IMR-90 (cell line): Measurements from ENCODE around the gene VMAC. TPM values are rescaled to one million over a fixed set of nuclear protein-coding genes. Genes with fewer than 3 reads are reported as not detected.

Source experiments
- ATAC-seq: fragments of 200-7000 bp; cut with Tn5 transposase; 2 replicates; pipeline ENCODE4 v1.9.1; 2020; ENCODE audit warnings: low read depth, mild to moderate bottlenecking, moderate library complexity
- BruUV-seq: library from RNA; stranded (reverse); fragments of 400-500 nt; replicated peaks from 2 replicates; lab custom pipeline; 2021; lab: Mats Ljungman, UMichigan
- CTCF ChIA-PET: fragments of 300-600 bp; formaldehyde crosslinking; extraction: SDS; loops from one replicate; lab custom pipeline; 2021; ENCODE audit warnings: antibody characterized with exemption; lab: Yijun Ruan, JAX
- POLR2A ChIA-PET: fragments of 300-600 bp; sonication (Branson Sonifier 250); formaldehyde crosslinking; loops from one replicate; lab custom pipeline; 2022; ENCODE audit warnings: antibody characterized with exemption; ENCODE audit not compliant: unreplicated experiment; lab: Charles Lee
- DNase-seq: peaks from one replicate; pipeline ENCODE4 v3.0.0; 2013
- H2AFZ ChIP-seq: replicated peaks from 2 replicates; pipeline ENCODE3; 2013; ENCODE audit warnings: low read length, mild to moderate bottlenecking; ENCODE audit not compliant: poor library complexity
- H2AK5ac ChIP-seq: 2 replicates; pipeline ENCODE4 v1.6.1; 2013; ENCODE audit warnings: low read depth, low read length, inconsistent platforms
- H2AK9ac ChIP-seq: replicated peaks from 2 replicates; pipeline ENCODE3; 2013; ENCODE audit warnings: mild to moderate bottlenecking, low read depth, low read length, moderate library complexity; ENCODE audit not compliant: poor library complexity
- H2BK120ac ChIP-seq: 2 replicates; pipeline ENCODE4 v1.6.1; 2013; ENCODE audit warnings: low read depth, low read length, inconsistent platforms
- H2BK15ac ChIP-seq: 3 replicates; pipeline ENCODE4 v1.6.1; 2013; ENCODE audit warnings: low read depth, low read length, inconsistent platforms
- H2BK20ac ChIP-seq: 2 replicates; pipeline ENCODE4 v1.6.1; 2013; ENCODE audit warnings: low read depth, mild to moderate bottlenecking, inconsistent platforms, low read length, moderate library complexity
- H2BK5ac ChIP-seq: 2 replicates; pipeline ENCODE4 v1.6.1; 2013; ENCODE audit warnings: mild to moderate bottlenecking, low read depth, low read length, inconsistent platforms; ENCODE audit not compliant: poor library complexity, severe bottlenecking
- H3K14ac ChIP-seq: replicated peaks from 2 replicates; pipeline ENCODE4 v1.6.1; 2013; ENCODE audit warnings: low read depth, low read length, inconsistent platforms
- H3K18ac ChIP-seq: 2 replicates; pipeline ENCODE4 v1.6.1; 2013; ENCODE audit warnings: low read depth, low read length, control low read depth
- H3K23ac ChIP-seq: 2 replicates; pipeline ENCODE4 v1.6.1; 2013; ENCODE audit warnings: low read depth, low read length, inconsistent platforms
- H3K27ac ChIP-seq: 2 replicates; pipeline ENCODE4 v1.5.1; 2013; ENCODE audit warnings: mild to moderate bottlenecking, control low read depth, low read length; ENCODE audit not compliant: insufficient read depth
- H3K27me3 ChIP-seq: 2 replicates; pipeline ENCODE4 v1.6.1; 2013; ENCODE audit warnings: low read length; ENCODE audit not compliant: control insufficient read depth, insufficient read depth
- H3K36me3 ChIP-seq: 2 replicates; pipeline ENCODE4 v1.6.1; 2013; ENCODE audit warnings: low read length, mixed read lengths; ENCODE audit not compliant: control insufficient read depth, insufficient read depth
- H3K4ac ChIP-seq: 2 replicates; pipeline ENCODE4 v1.6.1; 2013; ENCODE audit warnings: low read depth, low read length, inconsistent platforms
- H3K4me1 ChIP-seq: 2 replicates; pipeline ENCODE4 v1.6.1; 2013; ENCODE audit warnings: low read length, mixed read lengths; ENCODE audit not compliant: control insufficient read depth, insufficient read depth
- H3K4me2 ChIP-seq: 2 replicates; pipeline ENCODE4 v1.6.1; 2013; ENCODE audit warnings: low read depth, mild to moderate bottlenecking, control low read depth, low read length, moderate library complexity
- H3K4me3 ChIP-seq: 2 replicates; pipeline ENCODE4 v1.5.1; 2013; ENCODE audit warnings: low read depth, mild to moderate bottlenecking, control low read depth, low read length, moderate library complexity; ENCODE audit not compliant: insufficient read depth
- H3K56ac ChIP-seq: 2 replicates; pipeline ENCODE4 v1.6.1; 2013; ENCODE audit warnings: low read length, inconsistent platforms; ENCODE audit not compliant: insufficient read depth; ENCODE audit errors: extremely low read depth
- H3K79me1 ChIP-seq, 2 experiments: 2 replicates each; pipeline ENCODE4 v1.6.1; 2013; ENCODE audit warnings: low read length in 2 of 2, inconsistent platforms in 1 of 2, low read depth in 1 of 2
- H3K9ac ChIP-seq: 2 replicates; pipeline ENCODE4 v1.6.1; 2013; ENCODE audit warnings: low read depth, low read length, control low read depth
- H3K9me1 ChIP-seq: 2 replicates; pipeline ENCODE4 v1.6.1; 2013; ENCODE audit warnings: low read length, inconsistent platforms; ENCODE audit not compliant: insufficient read depth
- H3K9me3 ChIP-seq: 2 replicates; pipeline ENCODE4 v1.6.1; 2013; ENCODE audit warnings: low read length; ENCODE audit not compliant: control insufficient read depth, insufficient read depth
- H4K20me1 ChIP-seq: 2 replicates; pipeline ENCODE4 v1.6.1; 2013; ENCODE audit warnings: low read length, inconsistent platforms; ENCODE audit not compliant: insufficient read depth
- H4K5ac ChIP-seq: 2 replicates; pipeline ENCODE4 v1.6.1; 2013; ENCODE audit warnings: mild to moderate bottlenecking, low read depth, low read length, control low read depth
- H4K8ac ChIP-seq, 2 experiments: 2 replicates each; pipeline ENCODE4 v1.6.1; 2013; ENCODE audit warnings: low read depth in 2 of 2, low read length in 2 of 2, control low read depth in 1 of 2, inconsistent platforms in 1 of 2
- H4K91ac ChIP-seq: 2 replicates; pipeline ENCODE4 v1.6.1; 2013; ENCODE audit warnings: low read depth, low read length, inconsistent platforms; ENCODE audit not compliant: insufficient read depth
- CEBPB ChIP-seq: IDR thresholded peaks from 2 replicates; pipeline ENCODE4 v1.6.1; 2012; ENCODE audit warnings: low read depth, low read length, improper control_type of control experiment
- CHD1 ChIP-seq: IDR thresholded peaks from 2 replicates; pipeline ENCODE4 v1.6.1; 2012; ENCODE audit warnings: low read depth, low read length, improper control_type of control experiment
- CTCF ChIP-seq: conservative IDR thresholded peaks from 2 replicates; pipeline ENCODE4 v1.5.1; 2012; ENCODE audit warnings: mild to moderate bottlenecking, low read depth, low read length, improper control_type of control experiment
- FOS ChIP-seq: fragments of 150-350 bp; IDR thresholded peaks from 2 replicates; pipeline ENCODE4 v1.6.1; 2016; ENCODE audit warnings: low read depth, low read length
- MAZ ChIP-seq: IDR thresholded peaks from 2 replicates; pipeline ENCODE4 v1.6.1; 2012; ENCODE audit warnings: low read depth, mild to moderate bottlenecking, low read length, improper control_type of control experiment, moderate library complexity, borderline replicate concordance
- MXI1 ChIP-seq: IDR thresholded peaks from 2 replicates; pipeline ENCODE4 v1.6.1; 2012; ENCODE audit warnings: low read depth, mild to moderate bottlenecking, low read length, moderate library complexity, borderline replicate concordance
- POLR2A ChIP-seq: IDR thresholded peaks from 2 replicates; pipeline ENCODE4 v1.6.1; 2012; ENCODE audit warnings: mild to moderate bottlenecking, low read depth, low read length
- RAD21 ChIP-seq: IDR thresholded peaks from 2 replicates; pipeline ENCODE4 v1.6.1; 2012; ENCODE audit warnings: low read length, improper control_type of control experiment
- RFX5 ChIP-seq: IDR thresholded peaks from 2 replicates; pipeline ENCODE4 v1.8.0; 2012; ENCODE audit warnings: low read depth, mild to moderate bottlenecking, low read length, moderate library complexity
- SMC3 ChIP-seq: fragments of 150-350 bp; IDR thresholded peaks from 2 replicates; pipeline ENCODE4 v1.6.1; 2016; ENCODE audit warnings: low read depth, mild to moderate bottlenecking, antibody characterized with exemption, low read length, moderate library complexity
- WGBS, 2 experiments: methylation state at CpG; one replicate each; pipeline versions ENCODE4 v1.1.5 to v1.1.7; 2013; ENCODE audit warnings: missing lambda C conversion rate in 2 of 2; ENCODE audit not compliant: insufficient read length in 1 of 2; ENCODE audit errors: extremely low coverage in 2 of 2; 5-methylcytosine and 5-hydroxymethylcytosine counted together
- dilution Hi-C: fragments of 300-500 bp; cut with HindIII; formaldehyde crosslinking; loops from one replicate; pipeline ENCODE4 v1.14.3; 2018; ENCODE audit warnings: low sequenced_read_pairs; ENCODE audit not compliant: unreplicated experiment
- in situ Hi-C: fragments of 300-500 bp; cut with MboI; formaldehyde crosslinking; loops from 3 replicates; pipeline ENCODE4 v1.14.3; 2019; ENCODE audit warnings: low sequenced_read_pairs, inconsistent platforms, mixed read lengths
- intact Hi-C: fragments of 100-400 bp; cut with micrococcal nuclease; formaldehyde crosslinking; loops from 2 replicates; pipeline ENCODE4 v1.10.0; 2022
- polyA plus RNA-seq, 3 experiments: library from polyadenylated mRNA; depleted of rRNA; stranded (reverse); fragments of >200 nt; gene quantifications; 2 replicates each; pipeline ENCODE4 v1.2.3, GENCODE V29; 2012; ENCODE audit warnings: low replicate concordance in 1 of 3
- total RNA-seq: library from RNA; depleted of rRNA; stranded (reverse); fragments of >200 nt; gene quantifications from 2 replicates; pipeline ENCODE4 v1.2.3, GENCODE V29; 2012
- TF ChIP-seq, protein P1 (sequence below): fragments of 150-350 bp; IDR thresholded peaks from 2 replicates; pipeline ENCODE4 v1.6.1; 2016; ENCODE audit warnings: low read depth, mild to moderate bottlenecking, low read length, moderate library complexity, borderline replicate concordance

Gene VMAC
- total and polyA plus RNA-seq, 2 of the 4 experiments (the other 2 are of a cell fraction), result 1.4 to 3.1 TPM

- TF ChIP-seq MAZ, result peak; percentile 68; the same call in 1 of the 2 replicates
- peak; percentile 88 for TF ChIP-seq RAD21
- no peak for TF ChIP-seq RFX5
Observed at GRCh38 chr19:5891938-5892771, 12.5 kb upstream of the VMAC start (continued).

DNA sequence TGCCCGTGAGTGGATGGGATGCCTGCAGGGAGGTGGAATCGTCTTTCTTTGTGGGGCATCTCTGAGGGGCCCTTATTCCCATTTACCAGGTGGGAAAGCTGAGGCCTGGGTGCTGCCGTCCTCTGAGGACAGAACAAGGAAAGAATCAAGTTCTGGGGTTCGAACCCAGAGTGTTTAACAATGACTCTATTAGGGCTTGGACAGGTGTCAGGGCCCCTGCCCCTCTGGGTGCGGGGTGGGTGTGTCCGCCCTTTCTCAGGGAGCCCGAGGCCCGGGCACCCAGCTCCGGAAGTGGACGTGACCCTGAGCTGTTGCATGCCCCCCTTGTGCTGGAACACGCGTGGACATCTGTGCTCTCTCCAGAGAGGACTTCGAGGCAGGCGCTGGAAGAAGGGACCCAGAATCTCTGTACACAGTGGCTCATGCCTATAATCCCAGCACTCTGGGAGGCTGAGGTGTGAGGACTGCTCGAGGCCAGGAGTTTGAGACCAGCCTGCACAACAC is 11.8 kb upstream of the VMAC start:
- in situ Hi-C loops, result loop anchor here (5.0 kb wide), 1 partner anchor 91 kb away; no protein-coding TSS in a partner anchor
- TF ChIP-seq MXI1 (no peak), POLR2A (no peak), CEBPB (no peak), RAD21 (no peak), CHD1 (no peak), CTCF (no peak), FOS (no peak), MAZ (no peak), SMC3 (no peak)
- TF ChIP-seq, protein P1, sequence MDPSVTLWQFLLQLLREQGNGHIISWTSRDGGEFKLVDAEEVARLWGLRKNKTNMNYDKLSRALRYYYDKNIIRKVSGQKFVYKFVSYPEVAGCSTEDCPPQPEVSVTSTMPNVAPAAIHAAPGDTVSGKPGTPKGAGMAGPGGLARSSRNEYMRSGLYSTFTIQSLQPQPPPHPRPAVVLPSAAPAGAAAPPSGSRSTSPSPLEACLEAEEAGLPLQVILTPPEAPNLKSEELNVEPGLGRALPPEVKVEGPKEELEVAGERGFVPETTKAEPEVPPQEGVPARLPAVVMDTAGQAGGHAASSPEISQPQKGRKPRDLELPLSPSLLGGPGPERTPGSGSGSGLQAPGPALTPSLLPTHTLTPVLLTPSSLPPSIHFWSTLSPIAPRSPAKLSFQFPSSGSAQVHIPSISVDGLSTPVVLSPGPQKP, result no peak

More for the DNA sequence above, 11.8 kb upstream of the VMAC start:
- H3K4me2 ChIP-seq, result no peak overlapping the region
- no peak overlapping the region for H3K4ac ChIP-seq
- H3K9me3 ChIP-seq, result no peaks in the 10 kb centered on the region
- no peak overlapping the region for H3K56ac ChIP-seq
- H4K8ac ChIP-seq, result no peak overlapping the region; a peak in 1 of 4 replicates
- H2BK120ac ChIP-seq, result no peak overlapping the region
- ATAC-seq (no peak), DNase-seq (no peak)
- no peak overlapping the region for H2BK5ac ChIP-seq
- no peak overlapping the region for H3K23ac ChIP-seq
- intact Hi-C loops, result loop anchor here (1.0 to 5.0 kb wide), 4 partner anchors 66 to 130 kb away; no protein-coding TSS in a partner anchor
- H2BK20ac ChIP-seq, result no peak overlapping the region
- H3K9ac ChIP-seq, result no peak overlapping the region
- peaks cover 19% of the 10 kb centered on the region for H3K4me1 ChIP-seq
- H3K14ac ChIP-seq, result no peak overlapping the region
- H4K20me1 ChIP-seq, result peaks cover 14% of the 10 kb centered on the region
- POLR2A ChIA-PET, result no interaction called here
- H3K18ac ChIP-seq, result no peak overlapping the region
- H4K91ac ChIP-seq, result no peak overlapping the region
- no peaks in the 10 kb centered on the region for H3K27me3 ChIP-seq
- H3K79me1 ChIP-seq, result peaks cover under 1 to 2% of the 10 kb centered on the region in 2 experiments; a peak in 1 of 4 replicates
- H4K5ac ChIP-seq, result no peak overlapping the region
- peak overlapping the region; percentile 73 for H2AK9ac ChIP-seq
- no peak overlapping the region for H2BK15ac ChIP-seq
- peaks cover 20% of the 10 kb centered on the region; the same call in 1 of the 2 replicates for H3K36me3 ChIP-seq
- H3K4me3 ChIP-seq, result no peak overlapping the region
- 65% methylated on average over 6 of the region's 15 CpGs; no CpG with 5 or more reads in 1 of the 2 experiments for WGBS, 2 experiments
- H2AK5ac ChIP-seq, result no peak overlapping the region
- H3K9me1 ChIP-seq, result 0 out of 2 replicates have a peak, but pooled peaks cover 3% of the 10 kb centered on the region
- BruUV-seq, result no TSS peak
- dilution Hi-C loops, result no loop called here
- H2AFZ ChIP-seq, result peak overlapping the region; percentile 84
- CTCF ChIA-PET, result interaction anchor here (0.7 to 4.6 kb wide), 3 partner anchors 89 to 113 kb away, joined by 3 to 37 read pairs (median 3); partner anchors contain the start of gene NRTN
- H3K27ac ChIP-seq, result no peak overlapping the region
